HCT116 (cell line): ENCODE measurements around the gene PDK2.

Experiments
- CTCF ChIP-seq, 3 experiments: fragments of 200-600 bp in 1 of 3; sonication (generic) in 1 of 3; IDR thresholded peaks in 2 of 3; conservative IDR thresholded peaks in 1 of 3; 2 replicates each; pipeline ENCODE4 v1.5.1; 2012 to 2017; ENCODE audit warnings: low read depth in 2 of 3, low read length in 2 of 3, antibody characterized with exemption in 1 of 3, borderline replicate concordance in 1 of 3, control low read depth in 1 of 3, mild to moderate bottlenecking in 1 of 3, mixed read lengths in 1 of 3, mixed run types in 1 of 3, moderate library complexity in 1 of 3; ENCODE audit not compliant: insufficient read depth in 1 of 3
- EZH2 ChIP-seq: fragments of 200-600 bp; sonication (generic); IDR thresholded peaks from 2 replicates; pipeline ENCODE4 v1.6.1; 2017; ENCODE audit warnings: antibody characterized with exemption, mixed run types
- EZH2phosphoT487 ChIP-seq: fragments of 200-600 bp; IDR thresholded peaks from 2 replicates; pipeline ENCODE4 v1.6.1; 2018; ENCODE audit warnings: antibody characterized with exemption, borderline replicate concordance
- POLR2A ChIP-seq: IDR thresholded peaks from 2 replicates; pipeline ENCODE4 v1.7.0; 2011; ENCODE audit warnings: borderline replicate concordance; ENCODE audit not compliant: insufficient read depth, insufficient read length; ENCODE audit errors: extremely low read depth
- YY1 ChIP-seq: IDR thresholded peaks from 2 replicates; pipeline ENCODE4 v1.6.1; 2011; ENCODE audit warnings: low read length, low read depth, moderate library complexity, mild to moderate bottlenecking; ENCODE audit not compliant: insufficient replicate concordance; ENCODE audit errors: extremely low read depth

GRCh38 chr17:50117202-50118051 is 22.3 kb downstream of the PDK2 start:
- TF ChIP-seq CTCF (IDR thresholded peaks at IDR 0.05 in 2 of 3, conservative IDR thresholded peaks at IDR 0.05 in 1 of 3; ENCODE audit: borderline replicate concordance in 1 of 3, insufficient read depth in 1 of 3, low read depth in 2 of 3, low read length in 2 of 3) (peak; percentile 81 to 91 (median 85)), YY1 (no peak), EZH2 (no peak), POLR2A (no peak), EZH2phosphoT487 (no peak)
